GM19463 (cell line): Measurements from ENCODE around the gene LGI4.

Experiments used
- ATAC-seq: cut with Tn5 transposase; IDR thresholded peaks from one replicate; pipeline ENCODE4 v1.9.1; 2021; ENCODE audit warnings: mild to moderate bottlenecking, moderate library complexity; ENCODE audit not compliant: unreplicated experiment

The LGI4 gene

GRCh38 chr19:35124098-35125060 is 10.5 kb downstream of the LGI4 start:
- ATAC-seq: peak; percentile 84

- no peak for ATAC-seq
Observed at GRCh38 chr19:35123573-35123972, 11.3 kb downstream of the LGI4 start.

- no peak for ATAC-seq
Observed at GRCh38 chr19:35122687-35123551, 11.9 kb downstream of the LGI4 start.

GRCh38 chr19:35120898-35121297 is 14.0 kb downstream of the LGI4 start:
- ATAC-seq: no peak

- no peak for ATAC-seq
Observed at GRCh38 chr19:35120492-35120891, 14.4 kb downstream of the LGI4 start.

GRCh38 chr19:35119578-35120155 is 15.2 kb downstream of the LGI4 start:
- no peak for ATAC-seq

GRCh38 chr19:35119091-35119490 is 15.8 kb downstream of the LGI4 start:
- no peak for ATAC-seq

GRCh38 chr19:35118268-35119020 is 16.4 kb downstream of the LGI4 start:
- ATAC-seq: no peak

- ATAC-seq: no peak
Observed at GRCh38 chr19:35117799-35118198, 17.1 kb downstream of the LGI4 start.

- ATAC-seq: no peak
Observed at GRCh38 chr19:35117116-35117515, 17.7 kb downstream of the LGI4 start.

GRCh38 chr19:35116072-35116801 is 18.6 kb downstream of the LGI4 start:
- no peak for ATAC-seq

- no peak for ATAC-seq
Observed at GRCh38 chr19:35115177-35115951, 19.5 kb downstream of the LGI4 start, which contains the start of gene FXYD3. Gene FXYD3, plus strand, starts transcription at chr19:35115823. Its CDS starts 3,554 bp downstream, at chr19:35119377.

- no peak for ATAC-seq
Observed at GRCh38 chr19:35114353-35115176, 20.3 kb downstream of the LGI4 start.

GRCh38 chr19:35112995-35113688 is 21.7 kb downstream of the LGI4 start:
- no peak for ATAC-seq

GRCh38 chr19:35110974-35111373 is 23.9 kb downstream of the LGI4 start:
- ATAC-seq: no peak

- ATAC-seq: no peak
Observed at GRCh38 chr19:35109395-35110112, 25.3 kb downstream of the LGI4 start.

GRCh38 chr19:35108730-35109129 is 26.1 kb downstream of the LGI4 start:
- no peak for ATAC-seq
